ENCODE data around the gene PDE6A. TPM values are rescaled to one million over a fixed set of nuclear protein-coding genes. Genes with fewer than 3 reads are reported as not detected.

Gene PDE6A
- 0.07 TPM in 1 of 2 replicates, not detected in the other for total RNA-seq

DNA sequence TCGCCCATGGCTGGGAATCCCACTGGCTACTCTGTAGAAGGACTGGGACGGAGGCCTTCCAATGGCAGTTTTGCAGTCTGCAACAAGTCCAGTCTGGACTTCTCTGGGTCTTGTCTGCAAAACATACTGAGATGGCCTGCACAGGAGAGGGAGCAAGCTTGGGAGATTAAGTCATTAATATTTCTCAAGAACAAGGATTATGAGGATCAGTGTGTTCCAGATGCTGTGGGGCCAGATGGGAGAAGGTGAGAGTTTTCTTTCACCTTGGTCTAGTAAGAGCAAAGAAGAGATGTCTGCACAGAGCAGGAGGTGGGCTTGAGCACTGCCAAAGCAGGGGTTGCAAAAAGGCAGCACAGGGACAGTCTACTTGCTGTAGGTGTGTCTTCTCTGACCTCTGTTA, at the start of gene PDE6A:
Gene PDE6A (minus strand): TSS at position 128 of the 400 bp plus-strand sequence. CDS start 120 bp downstream, at position 8.

GRCh38 chr5:149960272-149961185, 15.9 kb upstream of the PDE6A start, which contains the start of gene SLC26A2:
TSS of gene SLC26A2 (plus strand) at chr5:149960758. CDS start at chr5:149977653, 16,895 bp downstream.

Other genes with a start within 250 kb of the PDE6A start
- 2.8 and 3.2 TPM in 2 replicates for gene PPARGC1B, start 214.5 kb downstream of the PDE6A start, total RNA-seq
- 7.8 and 10.0 TPM in 2 replicates for gene SLC26A2, start 16.0 kb upstream of the PDE6A start, total RNA-seq
- 2.1 and 2.8 TPM in 2 replicates for gene TIGD6, start 55.9 kb upstream of the PDE6A start, total RNA-seq
- gene HMGXB3, start 55.9 kb upstream of the PDE6A start, total RNA-seq = 24.5 and 30.3 TPM in 2 replicates
- 0.09 TPM in 1 of 2 replicates, not detected in the other for gene CSF1R, start 141.8 kb upstream of the PDE6A start, total RNA-seq
- 3.9 and 4.9 TPM in 2 replicates for gene PDGFRB, start 211.1 kb upstream of the PDE6A start, total RNA-seq
- not detected in 2 replicates for gene CDX1, start 222.0 kb upstream of the PDE6A start, total RNA-seq
- not detected in 2 replicates for gene SLC6A7, start 245.3 kb upstream of the PDE6A start, total RNA-seq

All from airway epithelial cell (primary cell).